Mesendoderm (in vitro differentiated cells): ENCODE results near the gene PACSIN2.

Source experiments
- DNase-seq: peaks from one replicate; pipeline ENCODE4 v3.0.0; 2013
- H2AK5ac ChIP-seq: 2 replicates; pipeline ENCODE4 v1.6.1; 2013; ENCODE audit warnings: low read length, inconsistent platforms
- H2BK120ac ChIP-seq: 2 replicates; pipeline ENCODE4 v1.6.1; 2013; ENCODE audit warnings: low read depth, mild to moderate bottlenecking, low read length, moderate library complexity, mixed read lengths
- H2BK15ac ChIP-seq: replicated peaks from 2 replicates; pipeline ENCODE4 v1.6.1; 2013; ENCODE audit warnings: low read depth, mild to moderate bottlenecking, moderate library complexity
- H2BK5ac ChIP-seq: 2 replicates; pipeline ENCODE4 v1.6.1; 2013; ENCODE audit warnings: low read length, inconsistent platforms
- H3K18ac ChIP-seq: 2 replicates; pipeline ENCODE4 v1.6.1; 2013; ENCODE audit warnings: mild to moderate bottlenecking, low read length, mixed read lengths
- H3K23ac ChIP-seq: one replicate; pipeline ENCODE4 v1.6.1; 2013; ENCODE audit warnings: low read length
- H3K27ac ChIP-seq: 2 replicates; pipeline ENCODE4 v1.5.1; 2013; ENCODE audit warnings: low read depth, mild to moderate bottlenecking, inconsistent platforms, low read length, moderate library complexity
- H3K27me3 ChIP-seq: 2 replicates; pipeline ENCODE4 v1.6.1; 2013; ENCODE audit warnings: low read length, control low read depth, mild to moderate bottlenecking, inconsistent platforms; ENCODE audit not compliant: insufficient read depth, poor library complexity
- H3K36me3 ChIP-seq: 2 replicates; pipeline ENCODE4 v1.6.1; 2013; ENCODE audit warnings: low read length, inconsistent platforms; ENCODE audit not compliant: control insufficient read depth, insufficient read depth
- H3K4ac ChIP-seq: one replicate; pipeline ENCODE4 v1.6.1; 2013; ENCODE audit warnings: low read depth, mild to moderate bottlenecking, low read length, moderate library complexity
- H3K4me1 ChIP-seq: 2 replicates; pipeline ENCODE4 v1.6.1; 2013; ENCODE audit warnings: low read depth, low read length, inconsistent platforms; ENCODE audit not compliant: control insufficient read depth
- H3K4me2 ChIP-seq: 2 replicates; pipeline ENCODE4 v1.6.1; 2013; ENCODE audit warnings: low read length
- H3K4me3 ChIP-seq: 2 replicates; pipeline ENCODE4 v1.5.1; 2013; ENCODE audit warnings: mild to moderate bottlenecking, low read length
- H3K56ac ChIP-seq: one replicate; pipeline ENCODE4 v1.6.1; 2013; ENCODE audit warnings: low read length
- H3K79me1 ChIP-seq: 2 replicates; pipeline ENCODE4 v1.6.1; 2013; ENCODE audit warnings: low read length, inconsistent platforms
- H3K79me2 ChIP-seq: 2 replicates; pipeline ENCODE4 v1.6.1; 2013; ENCODE audit warnings: mild to moderate bottlenecking, low read length; ENCODE audit not compliant: control insufficient read depth, insufficient read depth
- H3K9ac ChIP-seq: 2 replicates; pipeline ENCODE4 v1.6.1; 2013; ENCODE audit warnings: low read length, inconsistent platforms
- H4K5ac ChIP-seq: one replicate; pipeline ENCODE4 v1.6.1; 2013; ENCODE audit warnings: low read length
- H4K8ac ChIP-seq: one replicate; pipeline ENCODE4 v1.6.1; 2013; ENCODE audit warnings: low read depth, mild to moderate bottlenecking, control low read depth, low read length, moderate library complexity
- WGBS: extraction: QIAGEN DNeasy Blood & Tissue Kit; methylation state at CpG from one replicate; pipeline ENCODE4 v1.1.7; 2013; ENCODE audit warnings: low lambda C conversion rate, missing lambda C conversion rate; ENCODE audit not compliant: insufficient coverage; ENCODE audit errors: extremely low coverage; 5-methylcytosine and 5-hydroxymethylcytosine counted together

The PACSIN2 gene

GRCh38 chr22:43004362-43005035 is 10.4 kb downstream of the PACSIN2 start:
- Histone ChIP-seq H4K8ac (no peak overlapping the region), H3K36me3 (no peaks in the 10 kb centered on the region), H3K56ac (no peak overlapping the region), H3K27me3 (no peaks in the 10 kb centered on the region), H3K79me1 (peaks cover 44% of the 10 kb centered on the region), H3K4me3 (no peak overlapping the region), H2BK15ac (no peak overlapping the region), H3K27ac (no peak overlapping the region), H3K4ac (no peak overlapping the region), H3K23ac (no peak overlapping the region), H3K9ac (no peak overlapping the region), H3K79me2 (peaks cover 84% of the 10 kb centered on the region), H2BK5ac (no peak overlapping the region), H3K18ac (no peak overlapping the region), H3K4me2 (no peak overlapping the region), H4K5ac (no peak overlapping the region), H2BK120ac (no peak overlapping the region), H3K4me1 (peaks cover 17% of the 10 kb centered on the region), H2AK5ac (no peak overlapping the region)
- no peak for DNase-seq
- no CpG with 5 or more reads among the region's 13 CpGs for whole genome bisulfite sequencing

GRCh38 chr22:43002202-43002586 is 12.8 kb downstream of the PACSIN2 start:
- H4K8ac ChIP-seq = no peak overlapping the region
- H4K5ac ChIP-seq = no peak overlapping the region
- no peak overlapping the region for H3K9ac ChIP-seq
- no peak overlapping the region for H3K4ac ChIP-seq
- H3K79me2 ChIP-seq = peaks cover 84% of the 10 kb centered on the region
- H2AK5ac ChIP-seq = no peak overlapping the region
- no peaks in the 10 kb centered on the region for H3K27me3 ChIP-seq
- H3K4me1 ChIP-seq = peaks cover 13% of the 10 kb centered on the region
- no peak overlapping the region for H2BK5ac ChIP-seq
- DNase-seq = peak; percentile 74
- H3K23ac ChIP-seq = no peak overlapping the region
- peak overlapping the region; percentile 1 for H3K18ac ChIP-seq
- peaks cover 43% of the 10 kb centered on the region for H3K79me1 ChIP-seq
- H3K4me2 ChIP-seq = no peak overlapping the region
- H3K36me3 ChIP-seq = no peaks in the 10 kb centered on the region
- H2BK120ac ChIP-seq = no peak overlapping the region
- WGBS = no CpG with 5 or more reads among the region's 5 CpGs
- no peak overlapping the region for H3K4me3 ChIP-seq
- no peak overlapping the region for H3K27ac ChIP-seq
- no peak overlapping the region for H3K56ac ChIP-seq
- H2BK15ac ChIP-seq = no peak overlapping the region

GRCh38 chr22:43001271-43002201 is 13.4 kb downstream of the PACSIN2 start:
- H3K79me2 ChIP-seq = peaks cover 83% of the 10 kb centered on the region
- H2BK120ac ChIP-seq = no peak overlapping the region
- H2AK5ac ChIP-seq = no peak overlapping the region
- no peaks in the 10 kb centered on the region for H3K27me3 ChIP-seq
- no peak for DNase-seq
- no peak overlapping the region for H3K4me2 ChIP-seq
- H3K4ac ChIP-seq = no peak overlapping the region
- no peak overlapping the region for H3K23ac ChIP-seq
- H4K5ac ChIP-seq = no peak overlapping the region
- H3K79me1 ChIP-seq = peaks cover 47% of the 10 kb centered on the region
- no peak overlapping the region for H3K4me3 ChIP-seq
- no peak overlapping the region for H2BK15ac ChIP-seq
- H3K56ac ChIP-seq = no peak overlapping the region
- WGBS = no CpG with 5 or more reads among the region's 3 CpGs
- peaks cover 13% of the 10 kb centered on the region for H3K4me1 ChIP-seq
- H3K18ac ChIP-seq = peak overlapping the region; percentile 1
- no peak overlapping the region for H4K8ac ChIP-seq
- H3K9ac ChIP-seq = no peak overlapping the region
- H2BK5ac ChIP-seq = no peak overlapping the region
- H3K27ac ChIP-seq = no peak overlapping the region
- H3K36me3 ChIP-seq = no peaks in the 10 kb centered on the region

- Histone ChIP-seq H2AK5ac (no peak overlapping the region), H2BK5ac (no peak overlapping the region), H4K5ac (no peak overlapping the region), H2BK120ac (no peak overlapping the region), H3K79me1 (peaks cover 44% of the 10 kb centered on the region), H3K4me1 (peaks cover 13% of the 10 kb centered on the region), H3K79me2 (peaks cover 78% of the 10 kb centered on the region), H3K27ac (no peak overlapping the region), H3K4ac (no peak overlapping the region), H3K56ac (peak overlapping the region; percentile 8), H3K36me3 (no peaks in the 10 kb centered on the region), H3K4me2 (no peak overlapping the region), H3K27me3 (no peaks in the 10 kb centered on the region), H3K23ac (no peak overlapping the region), H3K9ac (no peak overlapping the region), H3K18ac (no peak overlapping the region), H4K8ac (no peak overlapping the region), H3K4me3 (no peak overlapping the region), H2BK15ac (no peak overlapping the region)
- DNase-seq = no peak
- WGBS = no CpG with 5 or more reads among the region's 8 CpGs
Measured at GRCh38 chr22:43000441-43001175, 14.3 kb downstream of the PACSIN2 start.

- no peak overlapping the region for H2BK120ac ChIP-seq
- no peak overlapping the region for H3K9ac ChIP-seq
- no peak overlapping the region for H3K27ac ChIP-seq
- no peaks in the 10 kb centered on the region for H3K36me3 ChIP-seq
- H2AK5ac ChIP-seq = no peak overlapping the region
- no peak overlapping the region for H4K5ac ChIP-seq
- H2BK15ac ChIP-seq = no peak overlapping the region
- H3K79me1 ChIP-seq = peaks cover 46% of the 10 kb centered on the region
- H3K23ac ChIP-seq = no peak overlapping the region
- peaks cover 76% of the 10 kb centered on the region for H3K79me2 ChIP-seq
- no CpG with 5 or more reads among the region's 6 CpGs for WGBS
- H3K4me1 ChIP-seq = peaks cover 10% of the 10 kb centered on the region
- no peak overlapping the region for H2BK5ac ChIP-seq
- H4K8ac ChIP-seq = no peak overlapping the region
- no peak overlapping the region for H3K4ac ChIP-seq
- no peak overlapping the region for H3K18ac ChIP-seq
- H3K4me3 ChIP-seq = no peak overlapping the region
- DNase-seq = no peak
- no peak overlapping the region for H3K4me2 ChIP-seq
- no peak overlapping the region for H3K56ac ChIP-seq
- H3K27me3 ChIP-seq = no peaks in the 10 kb centered on the region
Measured at GRCh38 chr22:42997582-42998090, 17.3 kb downstream of the PACSIN2 start.
